Hematopoietic multipotent progenitor cell treated with erythropoietin and hydrocortisone succinate and interleukin-3 and kit ligand, for 4 days (in vitro differentiated cells): ENCODE data around the gene KLHDC4.
"Not testable (repeated sequence)": the region's sequence is repeated elsewhere in the genome, so short reads cannot be mapped to it uniquely, and the experiment has no call there.

Experiments
- DNase-seq: peaks from one replicate; pipeline ENCODE4 v3.0.0-alpha.2; 2015

KLHDC4 gene

GRCh38 chr16:87741700-87742415 lies 23.9 kb downstream of the KLHDC4 start:
- no peak for DNase-seq

GRCh38 chr16:87740909-87741424 lies 24.8 kb downstream of the KLHDC4 start:
- no peak for DNase-seq

- no peak for DNase-seq
These were observed 25.3 kb downstream of the KLHDC4 start for GRCh38 chr16:87740441-87740840.

GRCh38 chr16:87739801-87740200 lies 26.0 kb downstream of the KLHDC4 start:
- no peak for DNase-seq

GRCh38 chr16:87736008-87736382 lies 29.8 kb downstream of the KLHDC4 start:
- no peak for DNase-seq

GRCh38 chr16:87735270-87736007 lies 30.3 kb downstream of the KLHDC4 start:
- no peak for DNase-seq

GRCh38 chr16:87734644-87735043 lies 31.1 kb downstream of the KLHDC4 start:
- DNase-seq = no peak

- DNase-seq = no peak
These were observed 32.6 kb downstream of the KLHDC4 start for GRCh38 chr16:87733190-87733589.

- no peak for DNase-seq
These were observed 34.2 kb downstream of the KLHDC4 start for GRCh38 chr16:87731607-87732006.

GRCh38 chr16:87729266-87729954 lies 36.4 kb downstream of the KLHDC4 start:
- no peak for DNase-seq

GRCh38 chr16:87728026-87728425 lies 37.8 kb downstream of the KLHDC4 start:
- peak; percentile 51 for DNase-seq

- DNase-seq = no peak
These were observed 38.4 kb downstream of the KLHDC4 start for GRCh38 chr16:87727346-87727745.

- not testable (repeated sequence) for DNase-seq
These were observed 39.2 kb downstream of the KLHDC4 start for GRCh38 chr16:87726577-87726976.

GRCh38 chr16:87725596-87726235 lies 40.1 kb downstream of the KLHDC4 start:
- no peak for DNase-seq

- no peak for DNase-seq
These were observed 41.1 kb downstream of the KLHDC4 start for GRCh38 chr16:87724490-87725291.

GRCh38 chr16:87723226-87723623 lies 42.6 kb downstream of the KLHDC4 start:
- peak; percentile 76 for DNase-seq

- DNase-seq = no peak
These were observed 43.1 kb downstream of the KLHDC4 start for GRCh38 chr16:87722590-87723225.

GRCh38 chr16:87721622-87722585 lies 43.9 kb downstream of the KLHDC4 start:
- peak; percentile 72 for DNase-seq

GRCh38 chr16:87720446-87720845 lies 45.3 kb downstream of the KLHDC4 start:
- no peak for DNase-seq

- DNase-seq = not testable (repeated sequence)
These were observed 47.0 kb downstream of the KLHDC4 start for GRCh38 chr16:87718831-87719230.
